K562 (cell line): ENCODE results near the gene KIF3A. TPM values are rescaled to one million over a fixed set of nuclear protein-coding genes. Genes with fewer than 3 reads are reported as not detected.
A peak's percentile ranks its signal among the peaks of the same experiment; 100 is the strongest.

Experiments
- ADNP ChIP-seq: fragments of 200-800 bp; sonication (Bioruptor generic); IDR thresholded peaks from 2 replicates; pipeline ENCODE4 v1.6.1; 2016; ENCODE audit warnings: missing genetic modification characterization, missing compliant biosample characterization
- DEAF1 ChIP-seq: fragments of 450-650 bp; formaldehyde crosslinking; IDR thresholded peaks from 2 replicates; pipeline ENCODE4 v1.4.0; 2020; ENCODE audit warnings: mild to moderate bottlenecking, moderate library complexity
- IFI16 ChIP-seq: fragments of 250-450 bp; sonication (Bioruptor Pico); IDR thresholded peaks from 2 replicates; pipeline ENCODE4 v2.1.2; 2022; ENCODE audit warnings: mild to moderate bottlenecking, inconsistent platforms
- NR2C1 ChIP-seq, 2 experiments: fragments of 450-650 bp; IDR thresholded peaks; 2 replicates each; pipeline ENCODE4 v1.6.1; 2017; ENCODE audit warnings: mild to moderate bottlenecking in 2 of 2, antibody characterized with exemption in 1 of 2, inconsistent platforms in 1 of 2, missing compliant biosample characterization in 1 of 2, missing genetic modification characterization in 1 of 2
- RBM25 ChIP-seq: fragments of 200-400 bp; formaldehyde crosslinking; IDR thresholded peaks from 2 replicates; pipeline ENCODE4 v1.6.1; 2018; ENCODE audit warnings: low read length, low read depth, moderate library complexity; ENCODE audit not compliant: severe bottlenecking
- RBM39 ChIP-seq: fragments of 200-400 bp; formaldehyde crosslinking; optimal IDR thresholded peaks from 2 replicates; pipeline ENCODE3; 2018; ENCODE audit warnings: low read depth, low read length
- SAP30 ChIP-seq: fragments of 200-600 bp; sonication (generic); IDR thresholded peaks from 2 replicates; pipeline ENCODE4 v1.6.1; 2012; ENCODE audit warnings: borderline replicate concordance, low read depth, mild to moderate bottlenecking, moderate library complexity, low read length, control low read depth, inconsistent platforms; ENCODE audit not compliant: insufficient read depth, poor library complexity, severe bottlenecking
- SIN3A ChIP-seq, 2 experiments: fragments of 150-350 bp in 1 of 2; IDR thresholded peaks; 2 replicates each; pipeline ENCODE4 v1.6.1; 2011 to 2016; ENCODE audit warnings: borderline replicate concordance in 2 of 2, low read depth in 2 of 2, low read length in 2 of 2, mild to moderate bottlenecking in 2 of 2, moderate library complexity in 2 of 2; ENCODE audit not compliant: control insufficient read depth in 1 of 2
- TCF7L2 ChIP-seq: fragments of 150-350 bp; IDR thresholded peaks from 2 replicates; pipeline ENCODE4 v1.6.1; 2016; ENCODE audit warnings: low read depth, mild to moderate bottlenecking, low read length, moderate library complexity
- XRCC4 ChIP-seq: IDR thresholded peaks from one replicate; pipeline ENCODE4 v1.6.1; 2011; ENCODE audit not compliant: insufficient read depth, insufficient read length; ENCODE audit errors: extremely low read depth
- ZNF253 ChIP-seq: fragments of 250-450 bp; sonication (Bioruptor Pico); conservative IDR thresholded peaks from 2 replicates; pipeline ENCODE4 v1.6.1; 2021; ENCODE audit warnings: mild to moderate bottlenecking
- ZNF311 ChIP-seq: fragments of 250-450 bp; sonication (Bioruptor Pico); IDR thresholded peaks from 2 replicates; pipeline ENCODE4 v1.4.0; 2020; ENCODE audit warnings: mild to moderate bottlenecking, moderate library complexity
- ZNF384 ChIP-seq: IDR thresholded peaks from 2 replicates; pipeline ENCODE4 v1.6.1; 2012; ENCODE audit warnings: low read depth, low read length, improper control_type of control experiment
- ZNF668 ChIP-seq: fragments of 250-450 bp; sonication (Bioruptor Pico); IDR thresholded peaks from 2 replicates; pipeline ENCODE4 v1.8.0; 2022; ENCODE audit warnings: mild to moderate bottlenecking, inconsistent platforms
- polyA plus RNA-seq, 8 experiments: library from polyadenylated mRNA; depleted of rRNA in 4 of 8; stranded (reverse) in 5 of 8; unstranded in 3 of 8; fragments of >200 nt; fragmentation: Nextera tagmentation in 2 of 8; fragmentation: Illumina TruSeq in 1 of 8; extraction: Ambion mirVana in 2 of 8; extraction: Trizol in 1 of 8; gene quantifications; 2 replicates each; pipeline versions ENCODE4 v1.2.1 to v1.2.3, GENCODE V29; 2011 to 2014; ENCODE audit warnings: inconsistent platforms in 1 of 8, missing spikeins in 1 of 8
- total RNA-seq, 7 experiments: library from RNA; depleted of rRNA in 6 of 7; stranded (reverse); fragments of >200 nt in 6 of 7; fragmentation: Illumina TruSeq in 2 of 7; extraction: Trizol in 2 of 7; gene quantifications; 2 replicates each; pipeline versions ENCODE4 v1.2.1 to v1.2.3, GENCODE V29; 2011 to 2021; ENCODE audit warnings: low replicate concordance in 1 of 7
- TF ChIP-seq, protein P1 (sequence below): fragments of 250-450 bp; sonication (Bioruptor Pico); IDR thresholded peaks from 2 replicates; pipeline ENCODE4 v1.8.0; 2021; ENCODE audit warnings: moderate library complexity, mild to moderate bottlenecking, inconsistent platforms
- TF ChIP-seq, protein P2 (sequence below): fragments of 450-650 bp; IDR thresholded peaks from 2 replicates; pipeline ENCODE4 v1.6.1; 2016; ENCODE audit warnings: mild to moderate bottlenecking
- TF ChIP-seq, protein P3 (sequence below), 2 experiments: fragments of 450-650 bp in 1 of 2; IDR thresholded peaks; 2 replicates each; pipeline ENCODE4 v1.6.1; 2011 to 2017; ENCODE audit warnings: low read depth in 2 of 2, antibody characterized with exemption in 1 of 2, borderline replicate concordance in 1 of 2, low read length in 1 of 2, mild to moderate bottlenecking in 1 of 2, mixed read lengths in 1 of 2; ENCODE audit not compliant: control insufficient read depth in 1 of 2
- TF ChIP-seq, protein P4 (sequence below): IDR thresholded peaks from 2 replicates; pipeline ENCODE4 v1.6.1; 2016; ENCODE audit warnings: missing genetic modification characterization, missing compliant biosample characterization

Gene KIF3A
- total and polyA plus RNA-seq, 9 of the 15 experiments (the other 6 are each of a cell fraction or from before 2014, with no cell fraction given) = 1.5 to 7.8 (median 6.0) TPM

GRCh38 chr5:132754111-132754510 is 16.8 kb upstream of the KIF3A start (continued):
- TF ChIP-seq NR2C1 (IDR thresholded peaks at IDR 0.05) (no peak), NR2C1 (tag; IDR thresholded peaks at IDR 0.05) (no peak), DEAF1 (CRISPR knock-in tag) (no peak), ZNF668 (CRISPR knock-in tag) (no peak), ADNP (tag) (0 out of 2 replicates have a peak, but pooled peaks have one; percentile 15), ZNF311 (CRISPR knock-in tag) (no peak), RBM39 (no peak), IFI16 (CRISPR knock-in tag) (no peak), TCF7L2 (no peak), ZNF253 (no peak), SIN3A (IDR thresholded peaks at IDR 0.05; ENCODE audit: borderline replicate concordance in 2 of 2, control insufficient read depth in 1 of 2, low read depth in 2 of 2, low read length in 2 of 2) (no peak), RBM25 (peak; percentile 79), ZNF384 (no peak), SAP30 (no peak), XRCC4 (no peak)
- TF ChIP-seq, protein P1, sequence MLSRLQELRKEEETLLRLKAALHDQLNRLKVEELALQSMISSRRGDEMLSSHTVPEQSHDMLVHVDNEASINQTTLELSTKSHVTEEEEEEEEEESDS = no peak
- TF ChIP-seq, protein P2, sequence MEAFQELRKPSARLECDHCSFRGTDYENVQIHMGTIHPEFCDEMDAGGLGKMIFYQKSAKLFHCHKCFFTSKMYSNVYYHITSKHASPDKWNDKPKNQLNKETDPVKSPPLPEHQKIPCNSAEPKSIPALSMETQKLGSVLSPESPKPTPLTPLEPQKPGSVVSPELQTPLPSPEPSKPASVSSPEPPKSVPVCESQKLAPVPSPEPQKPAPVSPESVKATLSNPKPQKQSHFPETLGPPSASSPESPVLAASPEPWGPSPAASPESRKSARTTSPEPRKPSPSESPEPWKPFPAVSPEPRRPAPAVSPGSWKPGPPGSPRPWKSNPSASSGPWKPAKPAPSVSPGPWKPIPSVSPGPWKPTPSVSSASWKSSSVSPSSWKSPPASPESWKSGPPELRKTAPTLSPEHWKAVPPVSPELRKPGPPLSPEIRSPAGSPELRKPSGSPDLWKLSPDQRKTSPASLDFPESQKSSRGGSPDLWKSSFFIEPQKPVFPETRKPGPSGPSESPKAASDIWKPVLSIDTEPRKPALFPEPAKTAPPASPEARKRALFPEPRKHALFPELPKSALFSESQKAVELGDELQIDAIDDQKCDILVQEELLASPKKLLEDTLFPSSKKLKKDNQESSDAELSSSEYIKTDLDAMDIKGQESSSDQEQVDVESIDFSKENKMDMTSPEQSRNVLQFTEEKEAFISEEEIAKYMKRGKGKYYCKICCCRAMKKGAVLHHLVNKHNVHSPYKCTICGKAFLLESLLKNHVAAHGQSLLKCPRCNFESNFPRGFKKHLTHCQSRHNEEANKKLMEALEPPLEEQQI = no peak
- TF ChIP-seq, protein P3, sequence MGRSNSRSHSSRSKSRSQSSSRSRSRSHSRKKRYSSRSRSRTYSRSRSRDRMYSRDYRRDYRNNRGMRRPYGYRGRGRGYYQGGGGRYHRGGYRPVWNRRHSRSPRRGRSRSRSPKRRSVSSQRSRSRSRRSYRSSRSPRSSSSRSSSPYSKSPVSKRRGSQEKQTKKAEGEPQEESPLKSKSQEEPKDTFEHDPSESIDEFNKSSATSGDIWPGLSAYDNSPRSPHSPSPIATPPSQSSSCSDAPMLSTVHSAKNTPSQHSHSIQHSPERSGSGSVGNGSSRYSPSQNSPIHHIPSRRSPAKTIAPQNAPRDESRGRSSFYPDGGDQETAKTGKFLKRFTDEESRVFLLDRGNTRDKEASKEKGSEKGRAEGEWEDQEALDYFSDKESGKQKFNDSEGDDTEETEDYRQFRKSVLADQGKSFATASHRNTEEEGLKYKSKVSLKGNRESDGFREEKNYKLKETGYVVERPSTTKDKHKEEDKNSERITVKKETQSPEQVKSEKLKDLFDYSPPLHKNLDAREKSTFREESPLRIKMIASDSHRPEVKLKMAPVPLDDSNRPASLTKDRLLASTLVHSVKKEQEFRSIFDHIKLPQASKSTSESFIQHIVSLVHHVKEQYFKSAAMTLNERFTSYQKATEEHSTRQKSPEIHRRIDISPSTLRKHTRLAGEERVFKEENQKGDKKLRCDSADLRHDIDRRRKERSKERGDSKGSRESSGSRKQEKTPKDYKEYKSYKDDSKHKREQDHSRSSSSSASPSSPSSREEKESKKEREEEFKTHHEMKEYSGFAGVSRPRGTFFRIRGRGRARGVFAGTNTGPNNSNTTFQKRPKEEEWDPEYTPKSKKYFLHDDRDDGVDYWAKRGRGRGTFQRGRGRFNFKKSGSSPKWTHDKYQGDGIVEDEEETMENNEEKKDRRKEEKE (IDR thresholded peaks at IDR 0.05; ENCODE audit: borderline replicate concordance in 1 of 2, control insufficient read depth in 1 of 2, low read depth in 2 of 2, low read length in 1 of 2) = no peak
- TF ChIP-seq, protein P4, sequence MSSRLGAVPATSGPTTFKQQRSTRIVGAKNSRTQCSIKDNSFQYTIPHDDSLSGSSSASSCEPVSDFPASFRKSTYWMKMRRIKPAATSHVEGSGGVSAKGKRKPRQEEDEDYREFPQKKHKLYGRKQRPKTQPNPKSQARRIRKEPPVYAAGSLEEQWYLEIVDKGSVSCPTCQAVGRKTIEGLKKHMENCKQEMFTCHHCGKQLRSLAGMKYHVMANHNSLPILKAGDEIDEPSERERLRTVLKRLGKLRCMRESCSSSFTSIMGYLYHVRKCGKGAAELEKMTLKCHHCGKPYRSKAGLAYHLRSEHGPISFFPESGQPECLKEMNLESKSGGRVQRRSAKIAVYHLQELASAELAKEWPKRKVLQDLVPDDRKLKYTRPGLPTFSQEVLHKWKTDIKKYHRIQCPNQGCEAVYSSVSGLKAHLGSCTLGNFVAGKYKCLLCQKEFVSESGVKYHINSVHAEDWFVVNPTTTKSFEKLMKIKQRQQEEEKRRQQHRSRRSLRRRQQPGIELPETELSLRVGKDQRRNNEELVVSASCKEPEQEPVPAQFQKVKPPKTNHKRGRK (tag) = no peak
